GM12874 (cell line): ENCODE measurements around the gene SGIP1.
A peak's percentile ranks its signal among the peaks of the same experiment; 100 is the strongest.

ENCODE experiments used
- TF ChIP-seq, protein P1 (sequence below): IDR thresholded peaks from 2 replicates; pipeline ENCODE4 v1.5.1; 2011; ENCODE audit warnings: low read depth, mild to moderate bottlenecking, control low read depth, low read length, moderate library complexity; ENCODE audit not compliant: insufficient read depth

Gene SGIP1

DNA sequence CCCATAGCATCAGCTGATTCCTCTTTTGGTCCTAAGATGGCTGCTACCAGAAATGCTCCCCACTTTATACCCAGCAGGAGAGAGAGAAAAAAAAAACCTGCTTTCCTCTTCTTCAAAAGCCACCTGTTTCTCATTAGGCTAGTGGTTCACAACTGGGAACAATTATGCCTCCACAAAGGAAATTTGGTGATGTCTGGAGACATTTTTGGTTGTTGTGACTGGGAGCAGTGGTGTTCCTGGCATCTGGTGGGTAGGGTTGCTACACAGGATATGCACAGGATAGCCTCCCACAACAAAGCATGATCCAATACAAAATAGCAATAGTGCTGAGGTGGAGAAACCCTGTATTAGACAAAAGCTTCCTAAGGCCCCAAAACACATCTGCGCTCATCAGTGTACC is 38.5 kb upstream of the SGIP1 start:
- TF ChIP-seq, protein P1, sequence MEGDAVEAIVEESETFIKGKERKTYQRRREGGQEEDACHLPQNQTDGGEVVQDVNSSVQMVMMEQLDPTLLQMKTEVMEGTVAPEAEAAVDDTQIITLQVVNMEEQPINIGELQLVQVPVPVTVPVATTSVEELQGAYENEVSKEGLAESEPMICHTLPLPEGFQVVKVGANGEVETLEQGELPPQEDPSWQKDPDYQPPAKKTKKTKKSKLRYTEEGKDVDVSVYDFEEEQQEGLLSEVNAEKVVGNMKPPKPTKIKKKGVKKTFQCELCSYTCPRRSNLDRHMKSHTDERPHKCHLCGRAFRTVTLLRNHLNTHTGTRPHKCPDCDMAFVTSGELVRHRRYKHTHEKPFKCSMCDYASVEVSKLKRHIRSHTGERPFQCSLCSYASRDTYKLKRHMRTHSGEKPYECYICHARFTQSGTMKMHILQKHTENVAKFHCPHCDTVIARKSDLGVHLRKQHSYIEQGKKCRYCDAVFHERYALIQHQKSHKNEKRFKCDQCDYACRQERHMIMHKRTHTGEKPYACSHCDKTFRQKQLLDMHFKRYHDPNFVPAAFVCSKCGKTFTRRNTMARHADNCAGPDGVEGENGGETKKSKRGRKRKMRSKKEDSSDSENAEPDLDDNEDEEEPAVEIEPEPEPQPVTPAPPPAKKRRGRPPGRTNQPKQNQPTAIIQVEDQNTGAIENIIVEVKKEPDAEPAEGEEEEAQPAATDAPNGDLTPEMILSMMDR: no peak

DNA sequence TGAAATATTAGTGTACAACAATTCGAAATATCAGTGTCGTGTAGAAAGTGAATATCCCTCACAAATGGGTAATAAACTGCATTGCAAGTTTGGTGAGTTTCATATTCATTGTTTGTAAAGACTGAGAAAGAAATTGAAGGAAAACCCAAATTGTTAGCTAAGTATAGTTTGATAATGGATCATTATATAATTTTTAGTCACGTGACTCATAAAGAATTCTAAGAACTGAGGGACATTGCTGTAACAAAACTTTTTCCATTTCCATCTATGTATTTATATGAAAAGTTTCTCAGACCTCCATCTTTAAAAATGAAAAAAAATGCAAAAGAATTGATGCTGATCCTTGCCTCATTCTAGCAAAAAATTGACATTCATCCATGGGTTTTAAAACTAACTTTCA is 36.0 kb upstream of the SGIP1 start:
- TF ChIP-seq, protein P1: no peak

DNA sequence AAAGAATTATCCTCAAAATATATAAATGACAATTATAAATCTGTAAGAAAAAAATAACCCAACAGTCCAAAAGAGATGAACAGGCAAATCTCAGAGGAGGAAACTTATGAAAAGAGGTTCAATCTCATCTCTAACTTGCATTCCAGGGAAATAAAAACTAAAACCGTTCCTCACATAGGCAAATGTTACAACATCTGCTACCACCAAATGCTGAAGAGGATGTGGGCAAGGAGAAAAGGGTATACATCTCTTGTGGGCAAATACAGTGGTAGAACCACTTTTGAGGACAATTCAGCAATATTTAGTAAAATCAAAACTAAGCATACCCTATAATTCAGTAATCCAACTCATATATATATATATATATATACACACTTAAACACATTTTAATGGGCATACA is 33.7 kb upstream of the SGIP1 start:
- TF ChIP-seq, protein P1: no peak

DNA sequence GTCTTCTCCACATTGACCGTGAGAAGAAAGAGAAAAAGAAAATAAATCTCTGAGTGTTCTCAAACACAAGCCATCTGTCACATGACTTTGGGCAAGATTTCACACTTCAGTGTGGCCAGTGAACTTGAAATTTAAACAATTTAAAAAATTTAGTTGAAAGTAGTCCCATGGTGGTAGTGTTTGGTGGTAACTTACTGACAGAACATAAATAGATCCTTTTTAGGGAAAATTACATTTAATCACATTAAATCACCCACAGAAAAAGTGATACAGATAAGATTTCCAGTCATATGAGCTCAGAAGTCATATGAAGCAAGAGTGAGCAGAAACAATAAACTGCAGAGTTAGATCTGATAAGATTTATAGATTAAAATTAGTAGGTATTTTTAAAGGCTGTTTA is 31.9 kb upstream of the SGIP1 start:
- TF ChIP-seq, protein P1: no peak

DNA sequence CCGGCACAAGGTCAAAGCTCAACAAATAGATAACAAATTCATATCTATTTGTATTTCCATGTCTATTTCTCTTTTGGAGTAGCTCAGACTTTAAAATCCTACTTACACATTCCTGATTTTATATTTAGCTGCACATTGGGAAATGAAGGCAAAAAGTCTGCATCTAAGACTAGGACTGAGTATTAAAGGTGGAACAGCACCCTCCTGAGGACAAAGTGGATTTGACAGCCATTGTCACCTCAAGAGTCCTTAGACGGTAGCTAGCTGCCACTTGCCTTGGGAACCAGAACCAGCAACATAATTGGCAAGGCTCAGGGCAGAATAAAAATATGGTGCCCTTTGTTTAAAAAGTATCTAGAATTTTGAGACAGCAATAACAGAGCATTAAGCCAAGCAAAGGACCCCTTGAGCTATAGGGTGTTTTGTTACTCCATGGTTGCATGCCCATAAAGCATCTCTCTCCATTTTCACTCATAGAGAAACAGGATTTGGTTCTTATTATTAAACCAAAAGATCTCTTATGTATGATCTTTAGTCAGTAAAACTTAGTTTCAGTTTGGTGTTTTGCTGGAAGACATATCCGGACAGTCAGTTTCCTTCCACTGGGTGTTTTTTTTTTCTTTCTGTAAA is 30.0 kb upstream of the SGIP1 start:
- TF ChIP-seq, protein P1: peak; percentile 67

DNA sequence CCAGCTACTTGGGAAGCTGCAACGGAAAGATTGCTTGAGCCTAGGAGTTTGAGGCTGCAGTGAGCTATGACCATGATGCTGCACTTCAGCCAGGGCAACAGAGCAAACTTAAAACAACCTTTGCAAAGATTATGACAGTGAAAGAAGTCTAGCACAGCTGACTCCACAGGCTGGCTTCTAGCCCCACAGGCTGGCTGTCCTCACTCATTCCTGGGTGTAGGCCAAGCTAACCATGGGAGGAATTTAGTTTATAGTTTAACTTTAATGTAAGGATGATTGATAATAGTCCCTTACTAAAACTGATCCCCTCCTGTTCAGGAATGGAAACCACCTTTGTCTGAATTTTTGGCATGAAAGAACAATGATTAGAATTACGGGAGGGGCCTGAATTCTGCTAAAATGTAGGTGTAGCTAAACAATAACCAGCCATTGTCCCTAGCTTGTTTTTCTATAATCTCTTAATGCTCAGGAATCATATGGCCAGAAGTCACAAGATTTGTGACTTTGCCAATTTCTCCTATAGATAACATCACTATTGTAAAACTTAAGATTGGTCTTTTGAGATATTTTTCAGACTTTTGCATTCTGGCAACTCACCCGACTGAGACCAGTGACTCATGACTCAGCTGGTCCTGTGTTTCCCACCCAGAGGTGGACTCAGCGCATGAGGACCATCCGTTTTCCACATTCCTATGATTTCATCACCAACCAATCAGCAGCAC is 28.1 kb upstream of the SGIP1 start:
- TF ChIP-seq, protein P1: no peak

DNA sequence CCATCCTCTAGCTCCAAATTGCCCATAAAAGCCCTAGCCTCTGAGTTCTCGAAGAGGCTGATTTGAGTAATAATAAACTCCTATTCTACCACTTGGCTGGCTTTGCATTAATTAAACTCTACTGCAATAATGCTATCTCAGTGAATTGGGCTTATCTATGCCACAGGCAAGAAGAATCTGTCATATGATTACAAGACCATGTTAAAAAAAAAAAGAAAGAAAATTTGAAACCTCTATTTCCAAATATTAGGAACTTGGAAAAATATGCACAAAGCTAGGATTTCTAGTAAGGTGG is 27.6 kb upstream of the SGIP1 start:
- TF ChIP-seq, protein P1: no peak
